H9 (cell line): ENCODE results near the gene RNF141. TPM values are rescaled to one million over a fixed set of nuclear protein-coding genes. Genes with fewer than 3 reads are reported as not detected.

Experiments
- DNase-seq: peaks from one replicate; pipeline ENCODE4 v3.0.0-alpha.2; 2017
- H2AFZ ChIP-seq: one replicate; pipeline ENCODE4 v1.6.1; 2013; ENCODE audit warnings: mild to moderate bottlenecking, low read length, control low read depth, moderate library complexity
- H2AK5ac ChIP-seq: 2 replicates; pipeline ENCODE4 v1.6.1; 2013; ENCODE audit warnings: low read length, control low read depth, mixed read lengths; ENCODE audit not compliant: insufficient read length
- H2BK120ac ChIP-seq: one replicate; pipeline ENCODE4 v1.6.1; 2013; ENCODE audit warnings: low read depth, mild to moderate bottlenecking, low read length, control low read depth, inconsistent platforms; ENCODE audit not compliant: poor library complexity, severe bottlenecking
- H2BK12ac ChIP-seq: 2 replicates; pipeline ENCODE4 v1.6.1; 2013; ENCODE audit warnings: low read length, control low read depth, mixed read lengths, low read depth; ENCODE audit not compliant: insufficient read length
- H2BK15ac ChIP-seq: 2 replicates; pipeline ENCODE4 v1.6.1; 2013; ENCODE audit warnings: low read depth, low read length, control low read depth
- H2BK20ac ChIP-seq: one replicate; pipeline ENCODE4 v1.6.1; 2013; ENCODE audit warnings: low read depth, mild to moderate bottlenecking, low read length, control low read depth, inconsistent platforms; ENCODE audit not compliant: poor library complexity, severe bottlenecking
- H2BK5ac ChIP-seq: 2 replicates; pipeline ENCODE4 v1.6.1; 2013; ENCODE audit warnings: low read length, control low read depth, mixed read lengths; ENCODE audit not compliant: insufficient read length
- H3K14ac ChIP-seq: 2 replicates; pipeline ENCODE4 v1.6.1; 2013; ENCODE audit warnings: low read length, control low read depth; ENCODE audit not compliant: insufficient read depth
- H3K18ac ChIP-seq: 2 replicates; pipeline ENCODE4 v1.6.1; 2013; ENCODE audit warnings: low read depth, mild to moderate bottlenecking, mixed read lengths, low read length, control low read depth; ENCODE audit not compliant: insufficient read length
- H3K23ac ChIP-seq: 2 replicates; pipeline ENCODE4 v1.6.1; 2013; ENCODE audit warnings: low read length, control low read depth, mixed read lengths, low read depth; ENCODE audit not compliant: insufficient read length
- H3K23me2 ChIP-seq: 2 replicates; pipeline ENCODE4 v1.6.1; 2013; ENCODE audit warnings: low read depth, mild to moderate bottlenecking, mixed read lengths, low read length, control low read depth; ENCODE audit not compliant: insufficient read length, poor library complexity, severe bottlenecking
- H3K27ac ChIP-seq: 2 replicates; pipeline ENCODE4 v1.5.1; 2013; ENCODE audit warnings: low read length, control low read depth, mixed read lengths, low read depth; ENCODE audit not compliant: insufficient read length
- H3K27me3 ChIP-seq: 2 replicates; pipeline ENCODE4 v1.6.1; 2013; ENCODE audit warnings: low read length, control low read depth, inconsistent platforms; ENCODE audit not compliant: insufficient read depth
- H3K4ac ChIP-seq: 2 replicates; pipeline ENCODE4 v1.6.1; 2013; ENCODE audit warnings: low read depth, mild to moderate bottlenecking, control low read depth, inconsistent platforms, low read length, moderate library complexity
- H3K4me1 ChIP-seq: 2 replicates; pipeline ENCODE4 v1.6.1; 2013; ENCODE audit warnings: low read length, control low read depth, inconsistent platforms; ENCODE audit not compliant: insufficient read depth
- H3K4me2 ChIP-seq: 2 replicates; pipeline ENCODE4 v1.6.1; 2013; ENCODE audit warnings: low read length, control low read depth, mixed read lengths; ENCODE audit not compliant: insufficient read length, insufficient read depth
- H3K56ac ChIP-seq: 2 replicates; pipeline ENCODE4 v1.6.1; 2013; ENCODE audit warnings: low read depth, mild to moderate bottlenecking, mixed read lengths, low read length, control low read depth; ENCODE audit not compliant: insufficient read length
- H3K79me1 ChIP-seq: 2 replicates; pipeline ENCODE4 v1.6.1; 2013; ENCODE audit warnings: low read depth, mild to moderate bottlenecking, moderate library complexity, low read length, control low read depth, inconsistent platforms; ENCODE audit not compliant: insufficient read depth, poor library complexity, severe bottlenecking
- H3K79me2 ChIP-seq: 2 replicates; pipeline ENCODE4 v1.6.1; 2013; ENCODE audit warnings: low read length, control low read depth, inconsistent platforms; ENCODE audit not compliant: insufficient read depth
- H3K9ac ChIP-seq: 2 replicates; pipeline ENCODE4 v1.6.1; 2013; ENCODE audit warnings: low read length, control low read depth, mixed read lengths; ENCODE audit not compliant: insufficient read length; ENCODE audit errors: extremely low read depth
- H3K9me3 ChIP-seq: one replicate; pipeline ENCODE4 v1.6.1; 2013; ENCODE audit warnings: low read depth, low read length, inconsistent platforms; ENCODE audit not compliant: control insufficient read depth
- H3T11ph ChIP-seq: one replicate; pipeline ENCODE4 v1.6.1; 2013; ENCODE audit warnings: mild to moderate bottlenecking, low read length, control low read depth, inconsistent platforms
- H4K20me1 ChIP-seq: one replicate; pipeline ENCODE4 v1.6.1; 2013; ENCODE audit not compliant: control insufficient read depth, insufficient read length, insufficient read depth
- H4K5ac ChIP-seq: 2 replicates; pipeline ENCODE4 v1.6.1; 2013; ENCODE audit warnings: low read depth, mild to moderate bottlenecking, mixed read lengths, low read length, control low read depth; ENCODE audit not compliant: insufficient read length
- H4K8ac ChIP-seq: replicated peaks from 2 replicates; pipeline ENCODE4 v1.6.1; 2013; ENCODE audit warnings: low read length, control low read depth, mixed read lengths, low read depth; ENCODE audit not compliant: insufficient read length
- H4K91ac ChIP-seq: 2 replicates; pipeline ENCODE4 v1.6.1; 2013; ENCODE audit warnings: low read depth, mild to moderate bottlenecking, moderate library complexity, mixed read lengths, low read length, control low read depth; ENCODE audit not compliant: insufficient read length
- H3K27ac Mint-ChIP-seq, 3 experiments: 2 replicates in 2 of 3; 3 replicates in 1 of 3; pipeline ENCODE4 v1.8.0; 2020 to 2021; ENCODE audit warnings: mixed read lengths in 3 of 3, mild to moderate bottlenecking in 1 of 3, moderate library complexity in 1 of 3
- H3K27me3 Mint-ChIP-seq: 2 replicates; pipeline ENCODE4 v1.8.0; 2021; ENCODE audit warnings: low read depth, mild to moderate bottlenecking, moderate library complexity, mixed read lengths
- H3K36me3 Mint-ChIP-seq, 3 experiments: 2 replicates in 2 of 3; 3 replicates in 1 of 3; pipeline ENCODE4 v1.8.0; 2020 to 2021; ENCODE audit warnings: low read depth in 3 of 3, mixed read lengths in 3 of 3; ENCODE audit not compliant: insufficient read depth in 1 of 3
- H3K4me1 Mint-ChIP-seq, 2 experiments: 2 replicates each; pipeline ENCODE4 v1.8.0; 2020; ENCODE audit warnings: mixed read lengths in 2 of 2
- H3K4me3 Mint-ChIP-seq, 2 experiments: 2 replicates in 1 of 2; 3 replicates in 1 of 2; pipeline ENCODE4 v1.8.0; 2020 to 2021; ENCODE audit warnings: mild to moderate bottlenecking in 2 of 2, mixed read lengths in 2 of 2, moderate library complexity in 1 of 2
- H3K9me3 Mint-ChIP-seq, 2 experiments: 2 replicates in 1 of 2; 3 replicates in 1 of 2; pipeline ENCODE4 v1.8.0; 2020; ENCODE audit warnings: mild to moderate bottlenecking in 2 of 2, mixed read lengths in 2 of 2, moderate library complexity in 1 of 2
- WGBS: extraction: QIAGEN DNeasy Blood & Tissue Kit; methylation state at CpG from one replicate; pipeline ENCODE4 v1.1.7; 2013; ENCODE audit warnings: missing lambda C conversion rate, low lambda C conversion rate, mixed read lengths; ENCODE audit not compliant: insufficient read length; ENCODE audit errors: extremely low coverage; 5-methylcytosine and 5-hydroxymethylcytosine counted together
- total RNA-seq: library from RNA; stranded (reverse); gene quantifications from 2 replicates; pipeline ENCODE4 v1.2.1, GENCODE V29; 2021
- TF ChIP-seq, protein P1 (sequence below): fragments of 200-600 bp; sonication (generic); conservative IDR thresholded peaks from 3 replicates; pipeline ENCODE4 v1.8.0; 2021; ENCODE audit warnings: antibody characterized with exemption, mild to moderate bottlenecking

Gene RNF141
- total RNA-seq, 1 experiment from 2014 or later, result 24.7 TPM

DNA sequence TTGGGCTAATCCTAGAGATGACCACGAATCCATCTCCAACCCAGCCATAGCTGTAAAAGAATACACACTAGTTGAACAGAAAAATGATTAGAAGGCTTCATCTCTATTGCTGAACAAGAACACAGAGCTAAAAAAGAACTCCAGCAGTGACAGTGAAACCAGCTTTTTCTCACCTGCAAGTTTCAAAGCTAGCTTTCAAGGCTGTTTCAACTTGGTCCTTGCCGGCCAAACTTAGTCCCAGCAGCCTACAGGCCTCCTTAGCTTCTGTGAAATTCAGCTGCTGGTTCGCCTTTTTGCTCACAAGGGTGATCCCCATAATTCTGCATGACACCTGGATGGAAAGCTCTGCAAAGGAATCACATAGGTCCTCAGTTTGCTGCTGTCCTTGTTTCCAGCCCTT lies 23.0 kb upstream of the RNF141 start:
- Histone ChIP-seq H3K4me1 (peaks cover 7% of the 10 kb centered on the region; the same call in 1 of the 2 replicates), H3K56ac (no peak overlapping the region), H4K91ac (no peak overlapping the region), H4K20me1 (no peaks in the 10 kb centered on the region), H2AFZ (no peak overlapping the region), H3T11ph (no peak overlapping the region), H3K4ac (no peak overlapping the region), H3K14ac (no peak overlapping the region), H2AK5ac (no peak overlapping the region), H3K27me3 (no peaks in the 10 kb centered on the region), H3K9me3 (no peaks in the 10 kb centered on the region), H2BK15ac (no peak overlapping the region), H2BK20ac (no peak overlapping the region), H2BK5ac (no peak overlapping the region), H3K79me1 (no peaks in the 10 kb centered on the region), H4K5ac (no peak overlapping the region), H3K23me2 (no peaks in the 10 kb centered on the region), H3K27ac (no peak overlapping the region), H2BK12ac (no peak overlapping the region), H3K4me2 (no peak overlapping the region), H4K8ac (no peak overlapping the region), H2BK120ac (no peak overlapping the region), H3K79me2 (no peaks in the 10 kb centered on the region), H3K23ac (no peak overlapping the region), H3K9ac (no peak overlapping the region), H3K18ac (no peak overlapping the region)
- TF ChIP-seq, protein P1, sequence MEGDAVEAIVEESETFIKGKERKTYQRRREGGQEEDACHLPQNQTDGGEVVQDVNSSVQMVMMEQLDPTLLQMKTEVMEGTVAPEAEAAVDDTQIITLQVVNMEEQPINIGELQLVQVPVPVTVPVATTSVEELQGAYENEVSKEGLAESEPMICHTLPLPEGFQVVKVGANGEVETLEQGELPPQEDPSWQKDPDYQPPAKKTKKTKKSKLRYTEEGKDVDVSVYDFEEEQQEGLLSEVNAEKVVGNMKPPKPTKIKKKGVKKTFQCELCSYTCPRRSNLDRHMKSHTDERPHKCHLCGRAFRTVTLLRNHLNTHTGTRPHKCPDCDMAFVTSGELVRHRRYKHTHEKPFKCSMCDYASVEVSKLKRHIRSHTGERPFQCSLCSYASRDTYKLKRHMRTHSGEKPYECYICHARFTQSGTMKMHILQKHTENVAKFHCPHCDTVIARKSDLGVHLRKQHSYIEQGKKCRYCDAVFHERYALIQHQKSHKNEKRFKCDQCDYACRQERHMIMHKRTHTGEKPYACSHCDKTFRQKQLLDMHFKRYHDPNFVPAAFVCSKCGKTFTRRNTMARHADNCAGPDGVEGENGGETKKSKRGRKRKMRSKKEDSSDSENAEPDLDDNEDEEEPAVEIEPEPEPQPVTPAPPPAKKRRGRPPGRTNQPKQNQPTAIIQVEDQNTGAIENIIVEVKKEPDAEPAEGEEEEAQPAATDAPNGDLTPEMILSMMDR, result no peak
- no peak for DNase-seq
- Mint-ChIP-seq H3K4me3 (no peak overlapping the region), H3K27ac (no peak overlapping the region; a peak in 1 of 7 replicates), H3K27me3 (no peaks in the 10 kb centered on the region), H3K36me3 (no peaks in the 10 kb centered on the region), H3K9me3 (no peaks in the 10 kb centered on the region), H3K4me1 (peaks cover 8% of the 10 kb centered on the region in 2 experiments)
- WGBS, result no CpG with 5 or more reads among the region's 3 CpGs
